ENCODE data around the gene PAIP1. TPM values are rescaled to one million over a fixed set of nuclear protein-coding genes. Genes with fewer than 3 reads are reported as not detected.

PAIP1 gene
- total RNA-seq, 4 donors from 2014 or later: 123 to 184 (median 161) TPM

DNA sequence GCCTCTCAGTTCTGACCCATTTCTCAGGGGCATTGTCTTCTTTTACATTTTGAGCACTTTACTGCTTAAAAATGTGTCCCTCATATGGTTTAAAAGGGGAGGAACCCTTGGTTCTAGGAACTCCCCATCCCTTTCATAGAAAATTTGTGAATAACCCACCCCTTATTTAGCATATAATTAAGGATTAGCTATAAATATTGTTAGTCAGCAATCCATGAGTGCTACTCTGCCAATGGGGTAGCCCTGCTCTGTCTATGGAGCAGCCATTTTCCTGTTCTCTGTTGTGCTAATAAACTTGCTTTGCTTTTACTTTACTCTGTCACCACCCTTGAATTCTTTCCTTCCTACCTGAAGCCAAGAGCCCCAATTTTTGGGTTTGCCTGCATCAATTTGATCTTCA, 33.8 kb upstream of the PAIP1 start:
- ATAC-seq (no peak), DNase-seq (no peak)
- Histone ChIP-seq H3K4me1 (peaks cover 4 to 15% of the 10 kb centered on the region in 2 donors), H3K9me3 (no peaks in the 10 kb centered on the region), H3K4me3 (no peak overlapping the region), H3K27me3 (no peaks in the 10 kb centered on the region), H3K36me3 (no peaks in the 10 kb centered on the region), H3K27ac (peak overlapping the region in 1 of 4 donors; percentile 11)
- TF ChIP-seq, protein P1, sequence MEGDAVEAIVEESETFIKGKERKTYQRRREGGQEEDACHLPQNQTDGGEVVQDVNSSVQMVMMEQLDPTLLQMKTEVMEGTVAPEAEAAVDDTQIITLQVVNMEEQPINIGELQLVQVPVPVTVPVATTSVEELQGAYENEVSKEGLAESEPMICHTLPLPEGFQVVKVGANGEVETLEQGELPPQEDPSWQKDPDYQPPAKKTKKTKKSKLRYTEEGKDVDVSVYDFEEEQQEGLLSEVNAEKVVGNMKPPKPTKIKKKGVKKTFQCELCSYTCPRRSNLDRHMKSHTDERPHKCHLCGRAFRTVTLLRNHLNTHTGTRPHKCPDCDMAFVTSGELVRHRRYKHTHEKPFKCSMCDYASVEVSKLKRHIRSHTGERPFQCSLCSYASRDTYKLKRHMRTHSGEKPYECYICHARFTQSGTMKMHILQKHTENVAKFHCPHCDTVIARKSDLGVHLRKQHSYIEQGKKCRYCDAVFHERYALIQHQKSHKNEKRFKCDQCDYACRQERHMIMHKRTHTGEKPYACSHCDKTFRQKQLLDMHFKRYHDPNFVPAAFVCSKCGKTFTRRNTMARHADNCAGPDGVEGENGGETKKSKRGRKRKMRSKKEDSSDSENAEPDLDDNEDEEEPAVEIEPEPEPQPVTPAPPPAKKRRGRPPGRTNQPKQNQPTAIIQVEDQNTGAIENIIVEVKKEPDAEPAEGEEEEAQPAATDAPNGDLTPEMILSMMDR (IDR thresholded peaks at IDR 0.05 in 4 of 5, conservative IDR thresholded peaks at IDR 0.05 in 1 of 5): no peak
- TF ChIP-seq POLR2A (IDR thresholded peaks at IDR 0.05): no peak
- intact Hi-C loops (cut with DNase I; ENCODE audit: low total_unique reads): no loop called here
- in situ Hi-C loops (cut with MboI; ENCODE audit: low sequenced_read_pairs in 4 of 4): no loop called here

DNA sequence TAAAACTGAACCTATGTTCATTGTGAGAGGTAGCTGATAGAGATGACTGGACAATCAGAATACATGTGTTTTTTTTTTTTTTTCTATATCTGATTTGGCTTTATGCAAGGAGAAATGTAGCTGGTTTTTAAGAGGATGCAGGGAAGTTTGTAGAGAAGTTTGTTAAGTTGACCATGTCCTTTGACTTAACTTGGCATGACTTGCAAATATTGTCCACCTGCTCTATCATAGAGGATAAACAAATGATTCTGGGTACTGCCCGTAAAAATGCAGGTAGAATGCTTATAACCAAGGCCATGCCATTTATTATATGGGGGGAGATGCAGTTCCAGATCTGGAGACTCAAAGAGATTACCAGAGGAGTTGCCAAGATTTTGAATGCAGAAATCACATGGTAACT, 32.4 kb upstream of the PAIP1 start:
- H3K9me3 ChIP-seq: no peaks in the 10 kb centered on the region
- no peak for ATAC-seq
- no peaks in the 10 kb centered on the region for H3K36me3 ChIP-seq
- peaks cover 8 to 15% of the 10 kb centered on the region in 2 donors for H3K4me1 ChIP-seq
- intact Hi-C loops (cut with DNase I; ENCODE audit: low total_unique reads): no loop called here
- no peak overlapping the region for H3K4me3 ChIP-seq
- no peak for DNase-seq
- H3K27ac ChIP-seq: peak overlapping the region in 2 of 4 donors; percentile 12 to 48
- no peaks in the 10 kb centered on the region for H3K27me3 ChIP-seq
- TF ChIP-seq POLR2A (IDR thresholded peaks at IDR 0.05): no peak
- TF ChIP-seq, protein P1 (IDR thresholded peaks at IDR 0.05 in 4 of 5, conservative IDR thresholded peaks at IDR 0.05 in 1 of 5): no peak
- in situ Hi-C loops (cut with MboI; ENCODE audit: low sequenced_read_pairs in 4 of 4): no loop called here

DNA sequence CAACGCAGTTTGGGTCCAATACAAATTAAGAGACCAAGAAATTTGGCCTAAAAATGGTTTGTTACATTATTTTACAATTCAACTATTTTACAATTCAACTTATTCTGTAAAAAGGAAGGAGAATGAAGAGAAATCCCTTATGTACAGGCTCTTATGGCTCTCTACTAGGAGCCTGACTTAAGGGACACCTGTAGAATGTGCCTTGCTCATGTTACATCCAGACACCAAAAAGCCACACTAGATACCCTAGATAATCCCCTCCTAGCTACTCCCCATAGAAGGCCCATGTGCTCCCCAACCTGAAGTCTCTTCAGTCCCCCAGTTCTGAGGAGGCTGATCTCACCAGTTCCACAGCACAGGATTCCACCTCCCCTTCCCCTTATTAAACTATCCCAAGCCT, 32.0 kb upstream of the PAIP1 start:
- Histone ChIP-seq H3K36me3 (no peaks in the 10 kb centered on the region), H3K9me3 (no peaks in the 10 kb centered on the region), H3K4me1 (peaks cover 12 to 18% of the 10 kb centered on the region in 2 donors), H3K27ac (peak overlapping the region in 2 of 4 donors; percentile 12 to 48), H3K27me3 (no peaks in the 10 kb centered on the region), H3K4me3 (no peak overlapping the region)
- TF ChIP-seq POLR2A (IDR thresholded peaks at IDR 0.05): no peak
- TF ChIP-seq, protein P1 (IDR thresholded peaks at IDR 0.05 in 4 of 5, conservative IDR thresholded peaks at IDR 0.05 in 1 of 5): no peak
- no peak for ATAC-seq
- no peak for DNase-seq
- intact Hi-C loops (cut with DNase I; ENCODE audit: low total_unique reads) (no loop called here), in situ Hi-C loops (cut with MboI; ENCODE audit: low sequenced_read_pairs in 4 of 4) (no loop called here)

DNA sequence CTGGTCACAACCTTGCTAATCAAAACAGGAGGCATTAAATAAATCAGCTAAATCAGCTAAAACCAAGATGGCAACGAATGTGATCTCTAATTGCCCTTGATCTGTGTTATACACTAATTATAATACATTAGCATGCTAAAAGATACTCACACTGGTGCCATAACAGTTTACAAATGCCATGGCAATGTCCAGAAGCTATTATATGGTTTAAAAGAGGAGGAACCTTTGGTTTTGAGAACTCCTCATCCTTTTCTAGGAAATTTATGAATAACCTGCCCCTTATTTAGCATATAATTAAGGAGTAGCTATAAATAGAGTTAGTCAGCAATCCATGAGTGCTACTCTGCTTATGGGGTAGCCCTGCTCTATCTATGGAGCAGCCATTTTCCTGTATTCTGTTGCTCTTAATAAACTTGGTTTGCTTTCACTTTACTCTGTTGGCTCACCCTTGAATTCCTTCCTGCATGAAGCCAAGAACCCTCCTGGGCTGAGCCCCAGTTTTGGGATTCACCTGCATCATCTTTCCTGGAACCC, 27.4 kb upstream of the PAIP1 start:
- no peak for DNase-seq
- Histone ChIP-seq H3K9me3 (no peaks in the 10 kb centered on the region), H3K4me3 (no peak overlapping the region), H3K36me3 (no peaks in the 10 kb centered on the region), H3K4me1 (peaks cover 12% of the 10 kb centered on the region in 2 donors), H3K27ac (peak overlapping the region in 1 of 4 donors; percentile 19), H3K27me3 (no peaks in the 10 kb centered on the region)
- intact Hi-C loops (cut with DNase I; ENCODE audit: low total_unique reads) (no loop called here), in situ Hi-C loops (cut with MboI; ENCODE audit: low sequenced_read_pairs in 4 of 4) (no loop called here)
- no peak for TF ChIP-seq POLR2A (IDR thresholded peaks at IDR 0.05)
- TF ChIP-seq, protein P1 (IDR thresholded peaks at IDR 0.05 in 4 of 5, conservative IDR thresholded peaks at IDR 0.05 in 1 of 5): no peak
- no peak for ATAC-seq

DNA sequence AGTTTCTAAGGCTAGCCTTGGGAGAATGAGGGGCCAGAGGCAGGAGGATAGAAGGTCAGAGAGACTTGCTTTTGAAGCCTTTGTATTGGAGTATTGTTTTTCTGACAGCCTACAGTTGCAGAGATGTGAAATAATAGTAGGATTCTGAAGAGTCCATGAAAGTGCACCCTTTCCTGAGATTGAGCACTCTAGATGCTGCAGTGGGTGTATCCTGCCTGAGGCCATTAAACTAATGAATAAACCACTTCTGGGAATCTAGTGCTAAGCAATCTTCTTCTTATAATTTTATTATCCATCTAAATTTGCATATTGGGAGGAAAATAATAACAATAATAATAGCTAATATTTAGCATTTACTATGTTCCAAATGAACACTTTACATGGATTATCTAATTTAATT, 26.8 kb upstream of the PAIP1 start:
- in situ Hi-C loops (cut with MboI; ENCODE audit: low sequenced_read_pairs in 4 of 4) (no loop called here), intact Hi-C loops (cut with DNase I; ENCODE audit: low total_unique reads) (no loop called here)
- no peak overlapping the region for H3K4me3 ChIP-seq
- TF ChIP-seq, protein P1 (IDR thresholded peaks at IDR 0.05 in 4 of 5, conservative IDR thresholded peaks at IDR 0.05 in 1 of 5): no peak
- no peak overlapping the region for H3K27ac ChIP-seq
- H3K4me1 ChIP-seq: peaks cover 7 to 12% of the 10 kb centered on the region in 2 donors
- H3K27me3 ChIP-seq: no peaks in the 10 kb centered on the region
- no peaks in the 10 kb centered on the region for H3K36me3 ChIP-seq
- H3K9me3 ChIP-seq: no peaks in the 10 kb centered on the region
- DNase-seq (no peak), ATAC-seq (no peak)
